SIG-M5 (cell line): ENCODE measurements around the gene COL1A1.

Source experiments
- DNase-seq: peaks from one replicate; lab custom pipeline; 2025; lab: John Stamatoyannopoulos, UW

The COL1A1 gene

GRCh38 chr17:50172130-50172529, 29.3 kb downstream of the COL1A1 start:
- no peak for DNase-seq

- DNase-seq = no peak
Observed at GRCh38 chr17:50171371-50172071, 29.9 kb downstream of the COL1A1 start.

DNA sequence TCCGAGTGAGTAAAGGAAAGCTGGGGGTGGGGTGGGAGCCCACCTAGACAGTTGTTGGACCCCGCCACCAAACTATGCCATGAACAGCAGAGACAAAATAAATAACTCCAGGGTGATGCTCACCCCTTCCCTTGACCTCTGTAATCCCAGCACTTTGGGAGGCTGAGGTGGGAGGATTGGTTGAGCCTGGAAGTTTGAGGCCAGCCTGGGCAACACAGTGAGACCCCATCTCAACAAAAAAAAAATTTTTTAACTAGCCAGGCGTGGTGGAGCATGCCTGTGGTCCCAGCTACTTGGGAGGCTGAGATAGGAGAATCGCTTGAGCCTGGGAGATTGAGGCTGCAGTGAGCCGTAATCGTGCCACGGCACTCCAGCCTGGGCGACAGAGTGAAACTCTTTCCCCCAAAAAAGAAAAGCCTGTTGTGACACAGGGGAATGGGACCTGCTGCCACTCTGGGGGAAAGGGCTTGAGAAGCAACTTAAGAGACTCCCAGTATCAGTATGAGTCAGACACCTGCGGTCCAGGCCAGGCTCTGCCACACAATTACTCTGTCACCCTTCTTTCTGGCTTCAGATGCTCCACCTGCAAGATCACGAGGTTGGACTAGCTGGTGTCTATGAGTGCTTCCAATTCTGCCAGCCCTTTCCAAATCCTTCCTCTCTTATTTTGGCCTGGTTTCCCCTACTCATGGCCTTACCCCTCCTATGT, 30.6 kb downstream of the COL1A1 start:
- DNase-seq = no peak

- DNase-seq = no peak
Observed at GRCh38 chr17:50169881-50170459, 31.5 kb downstream of the COL1A1 start.

DNA sequence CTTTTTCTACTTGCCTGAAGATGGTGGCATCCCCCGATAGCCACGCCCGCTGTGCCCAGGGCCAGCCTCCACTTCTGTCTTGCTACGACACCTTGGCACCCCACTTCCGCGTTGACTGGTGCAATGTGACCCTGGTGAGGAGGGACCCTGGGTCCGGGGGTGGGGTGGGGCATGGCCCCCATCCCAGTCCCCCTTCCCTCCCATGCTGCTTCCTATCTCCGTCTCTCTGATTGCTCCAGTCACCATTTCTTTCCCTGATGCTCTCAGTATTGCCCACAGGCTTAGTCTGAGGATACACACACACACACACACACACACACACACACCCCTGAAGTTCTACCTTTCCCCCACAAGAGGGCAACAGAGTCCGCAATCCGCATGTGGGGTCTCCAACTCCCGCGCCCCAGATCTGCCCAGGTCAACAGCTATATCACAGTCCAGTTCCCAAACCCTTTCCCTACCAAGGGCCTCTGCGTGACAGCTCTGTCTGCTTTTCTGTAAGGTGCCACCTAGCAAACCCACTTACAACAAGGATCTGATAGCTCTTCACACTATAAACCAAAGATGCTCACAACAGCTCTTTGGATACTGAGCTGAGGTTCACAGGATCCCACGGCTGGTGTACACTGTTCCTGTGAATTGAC, 32.2 kb downstream of the COL1A1 start:
- no peak for DNase-seq

- no peak for DNase-seq
Observed at GRCh38 chr17:50168319-50168718, 33.1 kb downstream of the COL1A1 start.

- DNase-seq = no peak
Observed at GRCh38 chr17:50167371-50167770, 34.1 kb downstream of the COL1A1 start.

DNA sequence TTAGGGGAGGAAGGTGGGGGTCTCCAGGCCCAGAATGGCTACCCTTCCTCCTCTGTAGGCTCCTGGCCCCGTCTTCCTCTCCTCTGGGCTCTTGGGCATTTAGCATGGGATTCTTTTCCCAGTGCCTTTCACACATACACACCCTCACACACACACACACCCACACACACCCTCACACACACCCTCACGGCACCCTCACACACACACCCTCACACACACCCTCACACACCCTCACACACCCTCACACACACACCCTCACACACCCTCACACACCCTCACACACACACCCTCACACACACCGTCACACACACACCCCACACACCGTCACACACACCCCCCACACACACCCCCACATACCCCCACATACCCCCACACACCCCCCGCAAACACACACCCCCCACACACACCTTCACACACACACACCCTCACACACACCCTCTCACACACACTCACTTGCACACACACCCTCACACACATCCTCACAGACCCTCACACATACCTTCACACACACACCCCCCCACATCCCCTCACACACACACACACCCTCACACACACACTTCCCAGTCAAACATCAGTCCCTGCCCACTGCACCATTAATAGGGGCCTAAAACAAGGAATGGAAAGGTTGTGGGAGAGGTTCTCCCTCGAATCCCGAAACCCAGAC, 34.8 kb downstream of the COL1A1 start:
- no peak for DNase-seq

GRCh38 chr17:50165867-50166517, 35.4 kb downstream of the COL1A1 start, which contains the start of gene SGCA:
TSS of gene SGCA (plus strand) at chr17:50166005. CDS start at chr17:50166041, 36 bp downstream.
- no peak for DNase-seq

DNA sequence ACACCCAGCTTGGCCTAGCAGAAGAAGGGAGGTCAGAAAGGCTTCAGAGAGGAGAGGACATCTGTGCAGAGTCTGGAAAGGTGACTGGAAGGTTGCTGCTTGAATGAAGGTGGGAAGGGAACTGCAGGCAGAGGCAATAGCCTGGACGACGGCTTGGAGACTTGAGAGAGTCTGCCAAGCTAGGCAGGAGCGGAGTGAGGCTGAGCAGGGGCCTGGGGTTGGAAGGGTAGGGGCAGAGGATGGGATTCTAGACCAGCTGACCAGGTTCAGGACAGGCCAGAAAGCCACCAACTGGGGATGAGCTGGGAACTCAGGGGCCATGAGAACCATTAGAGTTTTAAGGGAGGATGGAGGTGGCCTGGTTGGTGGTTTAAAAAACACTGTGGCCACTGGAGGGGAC, 36.0 kb downstream of the COL1A1 start:
- no peak for DNase-seq

DNA sequence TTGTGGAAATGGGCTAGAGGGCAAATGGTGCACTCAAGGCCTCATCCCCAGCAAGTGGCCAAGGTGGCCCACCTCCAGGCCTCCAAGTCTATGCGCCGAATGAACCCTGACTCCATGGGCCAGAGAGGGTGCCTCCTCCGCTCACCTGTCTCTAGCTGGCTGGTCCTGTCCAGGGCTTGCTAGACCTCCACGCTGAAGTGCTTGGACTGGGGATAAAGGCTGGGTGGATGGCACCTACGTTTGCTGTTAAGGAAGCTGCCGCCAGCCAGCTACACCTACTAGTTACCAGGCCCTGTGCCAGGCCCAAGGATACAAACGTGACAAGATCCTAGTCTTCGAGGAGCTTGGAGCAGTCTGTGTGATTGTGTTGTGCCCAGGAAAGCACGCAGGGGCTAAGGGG, 36.4 kb downstream of the COL1A1 start:
- DNase-seq = no peak

- DNase-seq = no peak
Observed at GRCh38 chr17:50164697-50164988, 36.8 kb downstream of the COL1A1 start.

DNA sequence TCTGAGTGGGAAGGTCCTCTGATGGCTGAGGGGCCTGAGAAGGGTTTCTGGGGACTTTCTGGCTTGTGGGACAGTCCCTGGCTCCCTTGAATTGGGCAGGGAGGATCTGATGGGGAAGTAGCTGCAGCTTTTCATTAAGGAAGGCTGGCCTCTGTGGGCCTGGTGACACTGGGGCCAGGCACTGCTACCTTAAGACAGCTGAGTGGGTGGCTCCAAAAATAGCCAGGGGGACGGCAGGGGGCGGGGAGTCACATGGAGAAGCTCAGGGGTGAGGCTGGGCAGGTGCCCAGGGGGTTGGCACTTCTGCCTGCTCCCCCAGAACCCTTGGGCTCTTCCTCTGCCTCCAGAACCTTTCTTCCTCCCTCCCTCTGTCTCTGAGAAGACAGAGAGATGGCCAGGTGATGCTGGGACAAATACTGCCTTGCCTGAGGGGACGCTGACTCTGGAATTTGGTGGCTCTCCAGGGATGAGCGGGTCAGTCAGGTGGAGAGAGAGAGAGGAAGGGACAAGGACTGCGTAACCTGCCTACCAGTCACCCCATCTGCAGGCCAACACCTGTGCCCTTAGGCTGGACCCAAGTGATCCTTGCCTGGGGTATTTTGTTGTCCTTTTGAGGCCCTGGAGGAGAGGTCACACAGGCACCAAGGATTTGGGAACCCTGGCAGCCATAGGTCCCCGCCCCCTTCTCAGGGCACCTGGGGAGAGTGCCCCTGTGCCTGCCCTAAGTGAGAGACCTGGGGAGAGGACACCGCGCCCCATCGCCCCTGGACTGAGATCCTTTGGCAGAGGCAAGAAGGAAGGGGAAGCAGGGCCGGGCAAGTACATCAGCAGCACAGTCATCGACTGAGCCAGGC, 37.4 kb downstream of the COL1A1 start:
- no peak for DNase-seq

GRCh38 chr17:50162466-50163254, 38.8 kb downstream of the COL1A1 start:
- no peak for DNase-seq

GRCh38 chr17:50161911-50162288, 39.5 kb downstream of the COL1A1 start:
- DNase-seq = no peak

DNA sequence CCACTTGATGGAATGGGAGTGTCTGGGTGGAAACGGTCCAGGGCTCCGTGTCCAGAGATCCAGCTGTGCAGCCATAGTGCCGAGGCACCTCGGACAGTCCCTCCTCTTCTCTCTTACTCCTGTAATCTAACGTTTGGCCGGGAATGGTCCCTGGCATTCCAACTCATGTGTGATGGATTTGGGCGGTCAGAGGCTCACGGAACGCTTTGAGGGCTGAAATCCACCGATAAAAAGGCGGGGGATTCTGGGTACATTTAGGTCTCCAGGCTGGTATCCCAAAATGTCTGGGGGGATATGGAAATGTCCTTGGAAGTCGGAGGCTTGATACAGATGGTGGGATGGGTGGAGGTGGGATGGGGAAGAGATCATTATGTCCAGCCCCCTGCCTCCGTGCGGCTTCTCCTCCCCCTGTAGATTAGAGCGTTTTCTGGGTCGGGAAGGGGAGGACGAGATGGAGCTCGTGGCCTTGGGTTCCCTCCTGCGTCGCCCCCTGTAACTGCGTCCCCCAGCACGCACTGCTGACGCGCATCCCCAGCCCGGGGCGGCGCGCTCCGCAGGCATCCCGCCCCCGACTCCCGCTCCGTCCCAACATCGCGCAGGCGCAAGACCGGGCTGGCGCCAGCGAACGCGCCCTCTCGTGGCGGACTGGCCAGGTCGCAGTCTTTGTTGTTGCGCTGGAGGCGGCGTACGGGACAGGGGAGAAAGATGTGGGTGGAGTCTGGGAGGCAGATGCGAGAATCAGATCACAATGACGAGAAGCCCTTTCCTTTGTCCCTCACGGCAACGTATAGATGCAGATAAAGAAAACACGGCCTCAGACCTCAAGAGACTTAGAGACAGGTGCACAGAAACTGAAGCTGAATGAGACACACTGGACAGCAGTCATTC, 40.2 kb downstream of the COL1A1 start:
- peak; percentile 54 for DNase-seq

- DNase-seq = no peak
Observed at GRCh38 chr17:50157891-50158290, 43.5 kb downstream of the COL1A1 start.

DNA sequence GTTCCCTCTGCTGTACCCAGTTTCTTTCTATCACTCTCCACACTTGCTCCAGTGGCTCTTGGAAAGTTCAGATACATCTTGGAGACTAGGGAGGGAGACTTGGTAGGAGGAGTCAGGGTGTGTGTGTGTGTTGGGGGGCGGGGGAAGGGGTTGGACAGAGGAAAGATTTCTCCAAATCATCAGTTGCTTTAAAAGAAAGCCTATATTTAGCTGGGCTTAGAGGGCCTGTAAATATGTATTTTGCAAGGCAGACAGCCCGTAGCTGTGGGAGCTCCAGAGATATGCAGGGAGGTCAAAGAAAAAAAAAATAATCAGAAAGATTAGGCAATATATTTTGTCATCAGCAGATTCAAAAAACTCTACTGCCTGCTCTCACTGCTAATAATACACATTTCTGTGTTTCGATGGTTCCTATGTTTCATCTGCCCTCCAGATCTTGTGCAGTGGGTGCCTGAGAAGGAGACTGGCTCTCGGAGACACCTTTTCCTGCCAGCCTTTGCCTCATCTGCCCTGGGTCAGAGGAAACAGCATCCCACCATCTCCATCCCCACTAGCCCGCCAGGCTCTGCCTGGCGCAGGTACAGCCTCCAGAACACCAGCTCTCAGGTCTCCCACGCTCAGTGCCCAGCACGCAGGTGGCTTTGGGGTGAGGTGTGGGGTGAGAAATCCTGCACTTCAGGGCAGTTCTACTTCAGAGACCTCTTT, 46.2 kb downstream of the COL1A1 start:
- no peak for DNase-seq

- DNase-seq = no peak
Observed at GRCh38 chr17:50154604-50155003, 46.8 kb downstream of the COL1A1 start.
